GM23338 (cell line): ENCODE results near the gene SLC66A2.

Source experiments
- CREB1 ChIP-seq: fragments of 250-450 bp; sonication (Bioruptor Pico); IDR thresholded peaks from 2 replicates; pipeline ENCODE4 v1.5.0; 2020; ENCODE audit warnings: low read depth, mild to moderate bottlenecking, moderate library complexity
- CTCF ChIP-seq, 2 experiments: fragments of 200-600 bp in 1 of 2; sonication (generic) in 1 of 2; conservative IDR thresholded peaks; 2 replicates each; pipeline versions ENCODE4 v1.5.1 to v1.6.1; 2016 to 2017; ENCODE audit warnings: antibody characterized with exemption in 2 of 2, low read depth in 2 of 2, mild to moderate bottlenecking in 2 of 2, moderate library complexity in 1 of 2
- ETS1 ChIP-seq: IDR thresholded peaks from 2 replicates; pipeline ENCODE4 v1.6.1; 2016; ENCODE audit warnings: antibody characterized with exemption
- EZH2 ChIP-seq: fragments of 200-600 bp; sonication (generic); IDR thresholded peaks from one replicate; pipeline ENCODE4 v1.8.0; 2017; ENCODE audit warnings: antibody characterized with exemption, mild to moderate bottlenecking, low read depth; ENCODE audit not compliant: unreplicated experiment
- EZH2phosphoT487 ChIP-seq: fragments of 200-600 bp; sonication (generic); IDR thresholded peaks from one replicate; pipeline ENCODE4 v1.8.1; 2018; ENCODE audit warnings: antibody characterized with exemption; ENCODE audit not compliant: unreplicated experiment
- JUNB ChIP-seq: IDR thresholded peaks from one replicate; pipeline ENCODE4 v1.6.1; 2016; ENCODE audit warnings: antibody characterized with exemption; ENCODE audit not compliant: unreplicated experiment
- NANOG ChIP-seq: IDR thresholded peaks from 2 replicates; pipeline ENCODE4 v1.6.1; 2016; ENCODE audit warnings: antibody characterized with exemption, borderline replicate concordance
- POLR2AphosphoS5 ChIP-seq: IDR thresholded peaks from 2 replicates; pipeline ENCODE4 v1.6.1; 2016; ENCODE audit warnings: antibody characterized with exemption, low read depth
- REST ChIP-seq: IDR thresholded peaks from one replicate; pipeline ENCODE4 v1.6.1; 2018; ENCODE audit warnings: antibody characterized with exemption; ENCODE audit not compliant: unreplicated experiment
- ZNF114 ChIP-seq: fragments of 250-450 bp; sonication (Bioruptor Pico); IDR thresholded peaks from 2 replicates; pipeline ENCODE4 v1.5.0; 2020; ENCODE audit warnings: mild to moderate bottlenecking, moderate library complexity
- ZNF331 ChIP-seq: fragments of 250-450 bp; sonication (Bioruptor Pico); IDR thresholded peaks from 2 replicates; pipeline ENCODE4 v1.5.0; 2020; ENCODE audit warnings: low read depth, mild to moderate bottlenecking, moderate library complexity
- ZNF462 ChIP-seq: fragments of 250-450 bp; sonication (Bioruptor Pico); IDR thresholded peaks from 2 replicates; pipeline ENCODE4 v1.5.0; 2020; ENCODE audit warnings: mild to moderate bottlenecking, moderate library complexity

- TF ChIP-seq CTCF (conservative IDR thresholded peaks at IDR 0.05; ENCODE audit: low read depth in 2 of 2) (no peak), POLR2AphosphoS5 (no peak), EZH2 (no peak), REST (no peak), ZNF462 (no peak), EZH2phosphoT487 (no peak), ETS1 (no peak), CREB1 (CRISPR knock-in tag) (no peak), NANOG (no peak), ZNF331 (CRISPR knock-in tag) (no peak), JUNB (no peak), ZNF114 (CRISPR knock-in tag) (no peak)
These were observed 88.9 kb downstream of the SLC66A2 start for GRCh38 chr18:79862562-79862961.
